Measurements from ENCODE around the gene LRRC74B.

LRRC74B gene

DNA sequence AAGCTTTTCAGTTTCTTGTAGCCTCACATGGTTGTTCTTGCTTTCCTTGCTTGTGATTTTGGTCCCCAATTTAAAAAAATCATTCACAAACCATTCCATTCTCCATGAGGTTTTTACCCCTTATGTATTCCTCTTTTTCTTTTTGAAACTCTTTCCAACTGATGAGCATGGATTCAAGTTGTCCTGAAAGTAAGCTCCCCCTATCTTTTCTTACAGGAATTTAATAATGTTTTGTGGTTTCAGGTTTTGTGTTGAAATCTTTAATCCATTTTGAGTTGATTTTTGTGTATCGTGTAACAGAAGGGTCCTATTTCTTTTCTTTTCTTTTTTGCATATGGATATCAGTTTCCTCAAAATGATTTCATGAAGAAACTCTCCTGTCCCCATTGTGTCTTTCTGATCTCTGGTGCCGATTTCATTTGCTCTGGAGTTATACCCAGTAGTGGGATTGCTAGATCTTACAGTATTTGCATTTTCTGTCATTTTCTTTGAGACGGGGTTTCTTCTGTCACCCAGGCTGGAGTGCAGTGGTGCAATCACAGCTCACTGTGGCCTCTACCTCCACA is 58.5 kb downstream of the LRRC74B start:
- TF ChIP-seq, protein P1, sequence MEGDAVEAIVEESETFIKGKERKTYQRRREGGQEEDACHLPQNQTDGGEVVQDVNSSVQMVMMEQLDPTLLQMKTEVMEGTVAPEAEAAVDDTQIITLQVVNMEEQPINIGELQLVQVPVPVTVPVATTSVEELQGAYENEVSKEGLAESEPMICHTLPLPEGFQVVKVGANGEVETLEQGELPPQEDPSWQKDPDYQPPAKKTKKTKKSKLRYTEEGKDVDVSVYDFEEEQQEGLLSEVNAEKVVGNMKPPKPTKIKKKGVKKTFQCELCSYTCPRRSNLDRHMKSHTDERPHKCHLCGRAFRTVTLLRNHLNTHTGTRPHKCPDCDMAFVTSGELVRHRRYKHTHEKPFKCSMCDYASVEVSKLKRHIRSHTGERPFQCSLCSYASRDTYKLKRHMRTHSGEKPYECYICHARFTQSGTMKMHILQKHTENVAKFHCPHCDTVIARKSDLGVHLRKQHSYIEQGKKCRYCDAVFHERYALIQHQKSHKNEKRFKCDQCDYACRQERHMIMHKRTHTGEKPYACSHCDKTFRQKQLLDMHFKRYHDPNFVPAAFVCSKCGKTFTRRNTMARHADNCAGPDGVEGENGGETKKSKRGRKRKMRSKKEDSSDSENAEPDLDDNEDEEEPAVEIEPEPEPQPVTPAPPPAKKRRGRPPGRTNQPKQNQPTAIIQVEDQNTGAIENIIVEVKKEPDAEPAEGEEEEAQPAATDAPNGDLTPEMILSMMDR (IDR thresholded peaks at IDR 0.05), result no peak
- peaks cover 60% of the 10 kb centered on the region for H3K27me3 Mint-ChIP-seq (ENCODE audit: low read depth, poor library complexity)
- no peak overlapping the region for H3K27ac Mint-ChIP-seq
- H3K9me3 Mint-ChIP-seq, result no peaks in the 10 kb centered on the region
- no peak overlapping the region for H3K4me3 Mint-ChIP-seq
- H3K4me1 Mint-ChIP-seq, result peaks cover 21% of the 10 kb centered on the region
- no peaks in the 10 kb centered on the region for H3K36me3 Mint-ChIP-seq (ENCODE audit: low read depth)
- DNase-seq, result no peak

DNA sequence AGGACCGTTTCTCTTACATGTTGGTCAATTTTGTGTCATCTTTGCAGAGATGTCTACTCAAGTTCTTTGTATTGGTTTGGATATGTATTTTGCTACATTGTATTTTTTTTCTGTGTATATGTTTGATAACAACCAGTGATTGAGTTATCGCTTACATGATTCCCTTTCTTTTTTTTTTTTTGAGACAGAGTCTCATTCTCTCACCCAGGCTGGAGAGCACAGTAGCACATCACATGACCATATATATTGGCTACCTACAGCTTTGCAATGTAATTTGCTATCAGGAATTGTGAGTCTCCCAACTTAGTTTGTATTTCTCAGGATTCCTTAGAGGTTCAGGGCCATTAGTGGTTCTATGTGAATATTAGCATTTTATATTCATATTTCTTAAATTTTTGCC is 59.5 kb downstream of the LRRC74B start:
- H3K27ac Mint-ChIP-seq, result no peak overlapping the region
- no peak overlapping the region for H3K4me3 Mint-ChIP-seq
- H3K4me1 Mint-ChIP-seq, result peaks cover 21% of the 10 kb centered on the region
- H3K27me3 Mint-ChIP-seq (ENCODE audit: low read depth, poor library complexity), result peaks cover 49% of the 10 kb centered on the region
- TF ChIP-seq, protein P1 (IDR thresholded peaks at IDR 0.05), result no peak
- no peaks in the 10 kb centered on the region for H3K36me3 Mint-ChIP-seq (ENCODE audit: low read depth)
- no peaks in the 10 kb centered on the region for H3K9me3 Mint-ChIP-seq
- no peak for DNase-seq

DNA sequence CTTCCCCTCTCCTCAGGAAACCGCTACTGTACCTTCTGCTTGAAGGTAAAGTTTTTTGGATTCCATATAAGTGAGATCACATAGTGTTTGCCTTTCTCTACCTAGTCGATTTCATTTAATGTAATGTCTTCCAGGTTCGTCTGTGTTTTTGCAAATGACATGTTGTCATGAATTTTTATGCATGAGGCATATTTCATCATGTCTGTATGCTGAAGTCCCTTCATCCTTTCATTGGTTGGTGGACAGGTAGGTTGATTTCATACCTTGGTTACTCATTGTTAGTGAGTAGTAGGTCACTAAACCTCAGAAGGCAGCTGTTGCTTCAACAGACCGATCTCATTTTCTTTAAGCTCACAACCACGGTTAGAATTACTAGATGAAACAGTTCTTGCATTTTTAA is 60.3 kb downstream of the LRRC74B start:
- no peaks in the 10 kb centered on the region for H3K36me3 Mint-ChIP-seq (ENCODE audit: low read depth)
- peaks cover 45% of the 10 kb centered on the region for H3K27me3 Mint-ChIP-seq (ENCODE audit: low read depth, poor library complexity)
- no peaks in the 10 kb centered on the region for H3K9me3 Mint-ChIP-seq
- TF ChIP-seq, protein P1 (IDR thresholded peaks at IDR 0.05), result no peak
- DNase-seq, result no peak
- no peak overlapping the region for H3K4me3 Mint-ChIP-seq
- peaks cover 21% of the 10 kb centered on the region for H3K4me1 Mint-ChIP-seq
- no peak overlapping the region for H3K27ac Mint-ChIP-seq

DNA sequence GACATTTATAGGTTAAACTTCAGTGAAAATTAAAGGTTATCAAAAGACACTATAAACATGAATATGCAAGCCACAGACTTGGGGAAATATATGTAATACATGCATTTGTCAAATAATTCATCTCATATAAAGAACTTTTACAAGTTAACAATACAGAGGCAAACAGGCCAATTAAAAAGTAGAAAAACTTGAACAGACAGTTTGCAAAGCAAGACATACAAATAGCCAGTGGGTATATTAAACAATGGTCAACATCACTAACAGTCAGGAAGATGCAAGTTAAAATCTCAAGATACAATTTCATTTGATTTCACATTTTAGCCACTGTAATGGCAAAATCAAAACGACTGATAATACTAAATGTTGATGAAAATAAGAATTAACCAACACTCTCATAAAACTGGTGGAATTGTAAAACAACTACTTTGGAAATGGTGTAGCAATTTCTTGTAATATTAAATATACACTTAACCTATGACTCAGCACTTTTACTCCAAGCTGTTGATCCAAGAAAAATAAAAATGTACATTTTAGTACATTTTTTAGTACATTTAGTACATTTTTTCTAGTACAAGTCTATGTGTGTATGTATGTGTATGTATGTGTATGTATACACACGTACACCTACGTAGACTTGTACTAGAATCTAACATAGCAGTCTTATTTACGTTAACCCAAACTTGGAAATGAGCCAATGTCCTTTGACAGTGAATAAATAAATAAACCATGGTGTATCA is 62.8 kb downstream of the LRRC74B start:
- Mint-ChIP-seq H3K4me3 (no peak overlapping the region), H3K27ac (no peak overlapping the region), H3K4me1 (peaks cover 11% of the 10 kb centered on the region), H3K9me3 (no peaks in the 10 kb centered on the region), H3K27me3 (ENCODE audit: low read depth, poor library complexity) (peaks cover 33% of the 10 kb centered on the region), H3K36me3 (ENCODE audit: low read depth) (no peaks in the 10 kb centered on the region)
- no peak for DNase-seq
- TF ChIP-seq, protein P1 (IDR thresholded peaks at IDR 0.05), result no peak

Data from nephron progenitor cell (in vitro differentiated cells).